ENCODE results near the gene TMEM132A. TPM values are rescaled to one million over a fixed set of nuclear protein-coding genes. Genes with fewer than 3 reads are reported as not detected.

The TMEM132A gene
- total RNA-seq, 1 donor from 2014 or later = 287 TPM

- H3K4me3 ChIP-seq (ENCODE audit: low read depth, low read length) = no peak overlapping the region
- no peak for TF ChIP-seq CTCF (conservative IDR thresholded peaks at IDR 0.05; ENCODE audit: low read depth, low read length)
- no peak for DNase-seq (ENCODE audit: low read depth)
Observed at GRCh38 chr11:60917267-60917666, 7.0 kb upstream of the TMEM132A start.

GRCh38 chr11:60918251-60918938, 5.9 kb upstream of the TMEM132A start:
- no peak for TF ChIP-seq CTCF (conservative IDR thresholded peaks at IDR 0.05; ENCODE audit: low read depth, low read length)
- no peak overlapping the region for H3K4me3 ChIP-seq (ENCODE audit: low read depth, low read length)
- no peak for DNase-seq (ENCODE audit: low read depth)

GRCh38 chr11:60918939-60919265, 5.4 kb upstream of the TMEM132A start:
- no peak overlapping the region for H3K4me3 ChIP-seq (ENCODE audit: low read depth, low read length)
- no peak for TF ChIP-seq CTCF (conservative IDR thresholded peaks at IDR 0.05; ENCODE audit: low read depth, low read length)
- DNase-seq (ENCODE audit: low read depth) = no peak

- no peak overlapping the region for H3K4me3 ChIP-seq (ENCODE audit: low read depth, low read length)
- TF ChIP-seq CTCF (conservative IDR thresholded peaks at IDR 0.05; ENCODE audit: low read depth, low read length) = no peak
- no peak for DNase-seq (ENCODE audit: low read depth)
Observed at GRCh38 chr11:60919320-60919719, 4.9 kb upstream of the TMEM132A start.

GRCh38 chr11:60919956-60920355, 4.3 kb upstream of the TMEM132A start:
- no peak for TF ChIP-seq CTCF (conservative IDR thresholded peaks at IDR 0.05; ENCODE audit: low read depth, low read length)
- no peak for DNase-seq (ENCODE audit: low read depth)
- H3K4me3 ChIP-seq (ENCODE audit: low read depth, low read length) = no peak overlapping the region

- DNase-seq (ENCODE audit: low read depth) = no peak
- H3K4me3 ChIP-seq (ENCODE audit: low read depth, low read length) = no peak overlapping the region
- TF ChIP-seq CTCF (conservative IDR thresholded peaks at IDR 0.05; ENCODE audit: low read depth, low read length) = no peak
Observed at GRCh38 chr11:60921259-60921658, 3.0 kb upstream of the TMEM132A start.

- no peak for TF ChIP-seq CTCF (conservative IDR thresholded peaks at IDR 0.05; ENCODE audit: low read depth, low read length)
- no peak for DNase-seq (ENCODE audit: low read depth)
- H3K4me3 ChIP-seq (ENCODE audit: low read depth, low read length) = no peak overlapping the region
Observed at GRCh38 chr11:60921777-60922335, 2.4 kb upstream of the TMEM132A start.

All from epithelial cell of proximal tubule (primary cell).